ENCODE results near the gene C3orf62.

DNA sequence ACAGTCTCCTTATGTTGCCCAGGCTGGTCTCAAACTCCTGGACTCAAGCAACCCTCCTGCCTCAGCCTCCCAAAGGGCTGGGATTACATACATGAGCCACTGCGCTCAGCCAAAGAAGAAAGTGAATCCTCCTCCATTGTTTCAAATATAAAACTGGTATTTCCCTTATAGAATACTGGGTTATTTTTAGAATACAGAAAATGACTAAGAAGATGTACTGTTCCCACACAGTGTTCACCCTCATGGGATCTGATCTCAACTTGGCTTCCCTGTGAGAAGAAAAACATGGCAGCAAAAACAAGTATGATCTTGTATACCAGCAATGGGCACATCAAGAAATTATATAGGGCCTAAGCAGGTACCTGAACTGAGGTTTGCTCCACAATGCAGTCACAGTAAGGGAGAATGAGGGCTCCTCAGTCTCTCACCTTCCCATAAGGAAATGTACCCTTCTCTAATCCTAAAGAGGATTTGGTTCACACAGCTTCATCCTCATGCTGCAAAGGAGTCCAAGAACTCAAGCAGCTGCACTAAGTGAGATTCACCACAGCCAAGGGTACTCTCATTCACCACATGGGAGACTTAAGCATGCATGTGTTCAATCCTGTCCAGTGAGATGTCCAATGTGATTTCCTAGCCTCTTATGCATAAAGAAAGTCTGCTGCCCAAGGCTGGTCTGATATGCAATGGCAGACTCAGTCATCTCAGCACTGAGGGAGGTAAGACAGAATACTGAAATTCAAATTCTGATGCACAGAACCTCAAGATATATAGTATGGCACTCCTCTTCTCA is 37.1 kb upstream of the C3orf62 start:
- TF ChIP-seq, protein P1, sequence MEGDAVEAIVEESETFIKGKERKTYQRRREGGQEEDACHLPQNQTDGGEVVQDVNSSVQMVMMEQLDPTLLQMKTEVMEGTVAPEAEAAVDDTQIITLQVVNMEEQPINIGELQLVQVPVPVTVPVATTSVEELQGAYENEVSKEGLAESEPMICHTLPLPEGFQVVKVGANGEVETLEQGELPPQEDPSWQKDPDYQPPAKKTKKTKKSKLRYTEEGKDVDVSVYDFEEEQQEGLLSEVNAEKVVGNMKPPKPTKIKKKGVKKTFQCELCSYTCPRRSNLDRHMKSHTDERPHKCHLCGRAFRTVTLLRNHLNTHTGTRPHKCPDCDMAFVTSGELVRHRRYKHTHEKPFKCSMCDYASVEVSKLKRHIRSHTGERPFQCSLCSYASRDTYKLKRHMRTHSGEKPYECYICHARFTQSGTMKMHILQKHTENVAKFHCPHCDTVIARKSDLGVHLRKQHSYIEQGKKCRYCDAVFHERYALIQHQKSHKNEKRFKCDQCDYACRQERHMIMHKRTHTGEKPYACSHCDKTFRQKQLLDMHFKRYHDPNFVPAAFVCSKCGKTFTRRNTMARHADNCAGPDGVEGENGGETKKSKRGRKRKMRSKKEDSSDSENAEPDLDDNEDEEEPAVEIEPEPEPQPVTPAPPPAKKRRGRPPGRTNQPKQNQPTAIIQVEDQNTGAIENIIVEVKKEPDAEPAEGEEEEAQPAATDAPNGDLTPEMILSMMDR (IDR thresholded peaks at IDR 0.05; ENCODE audit: low read depth, low read length, poor library complexity, severe bottlenecking): no peak
- no peak for TF ChIP-seq EZH2phosphoT487 (IDR thresholded peaks at IDR 0.05; ENCODE audit: borderline replicate concordance, low read length)

All from DOHH2 (cell line).